ENCODE measurements around the gene POSTN. TPM values are rescaled to one million over a fixed set of nuclear protein-coding genes. Genes with fewer than 3 reads are reported as not detected.

Gene POSTN
- total RNA-seq, 2 experiments from 2014 or later: not detected

GRCh38 chr13:37587236-37587635 is 11.3 kb downstream of the POSTN start:
- Mint-ChIP-seq H3K4me1 (ENCODE audit: low read depth) (no peaks in the 10 kb centered on the region), H3K27me3 (no peaks in the 10 kb centered on the region)
- POLR2A ChIA-PET: no interaction called here

GRCh38 chr13:37586164-37586563 is 12.4 kb downstream of the POSTN start:
- ChIA-PET POLR2A (interaction anchor here (1.2 kb wide), 1 partner anchor 15 kb away, joined by 3 read pairs; no protein-coding TSS in a partner anchor), CTCF (no interaction called here)
- TF ChIP-seq, protein P1, sequence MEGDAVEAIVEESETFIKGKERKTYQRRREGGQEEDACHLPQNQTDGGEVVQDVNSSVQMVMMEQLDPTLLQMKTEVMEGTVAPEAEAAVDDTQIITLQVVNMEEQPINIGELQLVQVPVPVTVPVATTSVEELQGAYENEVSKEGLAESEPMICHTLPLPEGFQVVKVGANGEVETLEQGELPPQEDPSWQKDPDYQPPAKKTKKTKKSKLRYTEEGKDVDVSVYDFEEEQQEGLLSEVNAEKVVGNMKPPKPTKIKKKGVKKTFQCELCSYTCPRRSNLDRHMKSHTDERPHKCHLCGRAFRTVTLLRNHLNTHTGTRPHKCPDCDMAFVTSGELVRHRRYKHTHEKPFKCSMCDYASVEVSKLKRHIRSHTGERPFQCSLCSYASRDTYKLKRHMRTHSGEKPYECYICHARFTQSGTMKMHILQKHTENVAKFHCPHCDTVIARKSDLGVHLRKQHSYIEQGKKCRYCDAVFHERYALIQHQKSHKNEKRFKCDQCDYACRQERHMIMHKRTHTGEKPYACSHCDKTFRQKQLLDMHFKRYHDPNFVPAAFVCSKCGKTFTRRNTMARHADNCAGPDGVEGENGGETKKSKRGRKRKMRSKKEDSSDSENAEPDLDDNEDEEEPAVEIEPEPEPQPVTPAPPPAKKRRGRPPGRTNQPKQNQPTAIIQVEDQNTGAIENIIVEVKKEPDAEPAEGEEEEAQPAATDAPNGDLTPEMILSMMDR (IDR thresholded peaks at IDR 0.05): no peak
- peaks cover 1% of the 10 kb centered on the region for H3K9me3 Mint-ChIP-seq
- H3K4me1 Mint-ChIP-seq (ENCODE audit: low read depth): no peaks in the 10 kb centered on the region
- no peaks in the 10 kb centered on the region for H3K36me3 Mint-ChIP-seq (ENCODE audit: low read depth)
- no peak overlapping the region for H3K4me3 Mint-ChIP-seq
- DNase-seq: no peak
- intact Hi-C loops (cut with micrococcal nuclease): no loop called here
- H3K27ac Mint-ChIP-seq: no peak overlapping the region
- ATAC-seq: no peak
- no peaks in the 10 kb centered on the region for H3K27me3 Mint-ChIP-seq

More at GRCh38 chr13:37587236-37587635, 11.3 kb downstream of the POSTN start:
- TF ChIP-seq, protein P1 (IDR thresholded peaks at IDR 0.05): no peak
- Mint-ChIP-seq H3K36me3 (ENCODE audit: low read depth) (no peaks in the 10 kb centered on the region), H3K27ac (no peak overlapping the region), H3K9me3 (peaks cover 3% of the 10 kb centered on the region), H3K4me3 (no peak overlapping the region)
- CTCF ChIA-PET: no interaction called here
- intact Hi-C loops (cut with micrococcal nuclease): no loop called here
- DNase-seq (no peak), ATAC-seq (no peak)

GRCh38 chr13:37585541-37585940 is 13.0 kb downstream of the POSTN start:
- TF ChIP-seq, protein P1 (IDR thresholded peaks at IDR 0.05): no peak
- Mint-ChIP-seq H3K36me3 (ENCODE audit: low read depth) (no peaks in the 10 kb centered on the region), H3K27me3 (no peaks in the 10 kb centered on the region), H3K27ac (no peak overlapping the region), H3K9me3 (peaks cover 1% of the 10 kb centered on the region), H3K4me1 (ENCODE audit: low read depth) (no peaks in the 10 kb centered on the region), H3K4me3 (no peak overlapping the region)
- CTCF ChIA-PET: no interaction called here
- DNase-seq (no peak), ATAC-seq (no peak)
- POLR2A ChIA-PET: interaction anchor here (1.2 kb wide), 1 partner anchor 14 kb away, joined by 3 read pairs; no protein-coding TSS in a partner anchor
- intact Hi-C loops (cut with micrococcal nuclease): no loop called here

GRCh38 chr13:37576601-37577000 is 22.0 kb downstream of the POSTN start:
- Mint-ChIP-seq H3K27me3 (no peaks in the 10 kb centered on the region), H3K27ac (no peak overlapping the region), H3K36me3 (ENCODE audit: low read depth) (no peaks in the 10 kb centered on the region), H3K4me1 (ENCODE audit: low read depth) (no peaks in the 10 kb centered on the region), H3K9me3 (peaks cover 2% of the 10 kb centered on the region), H3K4me3 (no peak overlapping the region)
- TF ChIP-seq, protein P1 (IDR thresholded peaks at IDR 0.05): no peak
- intact Hi-C loops (cut with micrococcal nuclease): no loop called here
- DNase-seq (no peak), ATAC-seq (no peak)
- ChIA-PET POLR2A (no interaction called here), CTCF (no interaction called here)

GRCh38 chr13:37565425-37565824 is 33.1 kb downstream of the POSTN start:
- H3K4me1 Mint-ChIP-seq (ENCODE audit: low read depth): no peaks in the 10 kb centered on the region
- TF ChIP-seq, protein P1 (IDR thresholded peaks at IDR 0.05): no peak
- H3K27ac Mint-ChIP-seq: no peak overlapping the region
- POLR2A ChIA-PET: no interaction called here
- no peak overlapping the region for H3K4me3 Mint-ChIP-seq
- intact Hi-C loops (cut with micrococcal nuclease): no loop called here
- peaks cover 1% of the 10 kb centered on the region for H3K9me3 Mint-ChIP-seq
- CTCF ChIA-PET: no interaction called here
- no peaks in the 10 kb centered on the region for H3K36me3 Mint-ChIP-seq (ENCODE audit: low read depth)
- ATAC-seq: no peak
- no peaks in the 10 kb centered on the region for H3K27me3 Mint-ChIP-seq
- no peak for DNase-seq

Measured in activated CD8-positive, alpha-beta T cell treated with anti-CD3 and anti-CD28 coated beads for 36 hours (primary cell).